Mesenteric fat pad (tissue), 1 donor: ENCODE data around the gene PRDM2. TPM values are rescaled to one million over a fixed set of nuclear protein-coding genes. Genes with fewer than 3 reads are reported as not detected.

Experiments
- DNase-seq: peaks from one replicate; pipeline ENCODE4 v3.0.0-alpha.2; 2020; ENCODE audit warnings: low spot score
- total RNA-seq: library from RNA; stranded (reverse); fragmentation: NEBNext Ultra II Directional; extraction: Animal tissue kit (Norgen Biotek cat#: 25700); gene quantifications from one replicate; pipeline ENCODE4 v1.2.1, GENCODE V29; 2021
- donor health status: DM: yes; HTN: yes; CAD: no.

The PRDM2 gene
- total RNA-seq, 1 donor from 2014 or later, result 38.1 TPM

DNA sequence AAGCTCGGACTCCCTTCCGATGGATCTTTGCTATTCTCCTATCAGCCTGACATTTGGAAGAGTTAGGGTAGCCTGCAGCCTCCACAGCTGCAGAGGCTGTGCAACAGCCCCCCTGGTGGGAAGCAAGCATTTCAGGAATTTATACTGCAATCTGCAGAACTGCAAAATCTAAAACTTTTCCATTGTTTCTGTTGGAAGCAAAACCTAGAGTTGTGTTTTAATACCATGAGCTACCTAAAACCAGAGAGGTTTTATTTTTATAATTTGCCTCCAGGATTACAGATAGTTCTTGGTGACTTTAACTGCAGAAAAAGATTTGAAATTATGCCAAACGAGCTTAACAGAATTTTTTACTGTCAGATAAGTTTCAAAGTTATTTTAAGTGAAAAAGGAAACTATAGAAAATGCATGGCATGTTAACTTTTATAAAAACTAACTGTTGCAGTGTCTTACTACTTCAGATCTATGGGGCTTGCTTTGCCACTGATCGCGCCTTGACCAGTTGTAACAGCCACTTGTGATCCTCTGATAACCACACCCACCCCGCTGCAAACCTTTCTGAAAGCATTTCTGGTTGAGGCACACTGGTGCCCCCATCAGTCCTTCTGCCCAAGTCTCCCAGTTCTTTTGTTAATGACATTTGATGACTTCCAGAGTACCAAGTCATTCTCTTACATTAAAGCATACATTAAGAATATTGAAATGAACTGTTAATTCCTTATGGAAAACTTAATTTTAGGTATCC is 64.8 kb downstream of the PRDM2 start:
- DNase-seq, result no peak

DNA sequence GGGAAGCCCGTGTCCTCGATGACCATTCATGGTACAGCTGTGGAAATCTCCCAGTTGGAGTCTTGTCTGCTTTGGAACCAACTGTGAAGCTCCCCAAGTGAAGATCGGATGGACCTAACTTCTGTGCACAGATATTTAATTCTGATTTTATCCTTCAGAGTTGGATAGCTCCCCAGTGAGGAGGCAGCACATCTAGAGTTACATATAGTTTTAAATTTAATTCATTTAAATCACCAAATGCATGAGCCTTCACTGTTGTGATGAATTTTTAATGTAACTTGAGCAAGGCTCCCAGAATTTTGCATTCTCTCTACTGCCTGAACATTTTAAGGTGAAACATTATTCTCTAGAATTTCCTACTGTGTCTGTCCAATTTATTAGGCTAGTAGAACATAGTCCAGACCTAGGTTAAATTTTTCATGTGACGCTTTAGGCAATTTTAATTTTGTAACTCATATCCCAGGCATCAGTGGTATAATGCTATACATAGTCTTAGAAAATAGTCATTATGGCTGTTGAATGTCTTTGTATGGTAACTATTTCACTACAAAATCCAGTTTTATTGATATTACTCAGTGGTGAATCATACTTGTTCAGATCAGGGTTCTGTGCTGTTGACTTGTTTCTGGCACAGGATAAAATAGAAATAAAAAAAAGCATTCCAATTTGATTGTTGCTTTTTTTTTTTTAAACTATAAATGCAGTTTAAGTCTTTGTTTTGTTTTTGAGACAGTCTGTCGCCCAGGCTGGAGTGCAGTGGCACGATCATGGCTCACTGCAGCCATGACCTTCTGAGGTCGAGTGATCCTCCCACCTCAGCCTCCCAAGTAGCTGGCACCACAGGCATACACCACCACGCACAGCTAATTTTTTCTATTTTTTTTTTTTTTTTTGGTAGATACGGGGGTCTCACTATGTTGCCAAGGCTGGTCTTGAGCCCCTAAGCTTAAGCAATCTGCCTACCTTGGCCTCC is 66.9 kb downstream of the PRDM2 start:
- DNase-seq, result no peak

DNA sequence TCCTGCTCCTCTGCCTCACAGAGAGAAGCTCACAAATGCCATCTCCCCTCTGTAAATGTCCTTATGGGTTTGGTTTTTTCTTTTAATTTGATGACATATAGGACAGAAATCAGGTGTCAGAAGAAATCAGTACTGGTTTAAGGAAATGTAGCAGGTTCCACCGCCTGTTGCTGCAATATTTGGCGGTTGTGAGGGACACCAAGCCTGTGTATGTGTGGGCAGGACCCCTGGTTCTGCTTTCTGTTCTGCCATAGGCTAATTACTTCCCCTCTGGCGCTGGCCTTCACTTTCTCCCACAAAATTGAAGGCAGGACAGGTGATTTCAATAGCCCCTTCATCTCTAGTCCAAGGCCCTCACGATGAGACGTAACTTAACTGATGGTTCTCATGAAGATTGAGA is 69.2 kb downstream of the PRDM2 start:
- DNase-seq, result no peak

- DNase-seq, result no peak
Measured at GRCh38 chr1:13769830-13770229, 69.8 kb downstream of the PRDM2 start.

- no peak for DNase-seq
Measured at GRCh38 chr1:13770743-13771142, 70.8 kb downstream of the PRDM2 start.

GRCh38 chr1:13771745-13772144 is 71.8 kb downstream of the PRDM2 start:
- DNase-seq, result no peak

DNA sequence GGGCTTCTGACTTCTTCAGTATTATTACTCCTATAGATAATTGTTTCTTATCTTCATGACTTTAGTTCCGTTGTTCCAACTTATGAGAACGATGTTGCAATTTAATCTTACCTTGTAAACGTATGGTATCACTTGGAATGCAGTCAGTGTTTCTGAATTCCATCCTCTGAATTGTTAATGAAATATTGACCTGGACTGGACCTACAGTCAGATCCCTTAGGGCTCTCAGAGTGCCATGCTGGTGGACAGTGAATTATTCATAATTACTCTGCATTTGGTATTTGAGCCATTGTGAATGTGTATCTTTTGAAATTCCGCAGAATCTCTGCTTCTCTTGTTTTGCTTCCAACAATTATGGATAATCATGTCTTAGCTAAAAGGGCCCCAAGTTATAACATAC is 72.3 kb downstream of the PRDM2 start:
- no peak for DNase-seq

- no peak for DNase-seq
Measured at GRCh38 chr1:13774121-13774520, 74.1 kb downstream of the PRDM2 start.

GRCh38 chr1:13775459-13775858 is 75.5 kb downstream of the PRDM2 start:
- no peak for DNase-seq

DNA sequence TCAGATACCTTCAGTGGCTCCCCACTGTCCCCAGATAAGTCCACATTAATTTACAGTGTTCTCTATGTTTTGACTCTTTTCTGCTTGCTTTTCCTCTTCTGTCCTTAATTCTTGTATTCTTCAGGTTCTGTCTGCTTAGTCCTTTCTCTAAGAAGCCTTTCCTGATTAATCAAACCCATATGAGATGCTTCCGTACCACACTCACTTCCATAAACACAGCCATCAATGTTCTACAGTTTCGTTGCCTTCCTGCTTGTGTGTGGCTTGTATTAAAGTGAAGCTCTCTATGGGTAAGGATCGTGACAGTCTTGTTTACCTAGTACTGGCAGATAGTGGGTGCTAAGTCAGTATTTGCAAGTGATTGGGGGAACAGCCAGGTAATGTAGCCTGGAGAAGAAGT is 75.9 kb downstream of the PRDM2 start:
- DNase-seq, result no peak

- DNase-seq, result no peak
Measured at GRCh38 chr1:13778431-13778830, 78.4 kb downstream of the PRDM2 start.

DNA sequence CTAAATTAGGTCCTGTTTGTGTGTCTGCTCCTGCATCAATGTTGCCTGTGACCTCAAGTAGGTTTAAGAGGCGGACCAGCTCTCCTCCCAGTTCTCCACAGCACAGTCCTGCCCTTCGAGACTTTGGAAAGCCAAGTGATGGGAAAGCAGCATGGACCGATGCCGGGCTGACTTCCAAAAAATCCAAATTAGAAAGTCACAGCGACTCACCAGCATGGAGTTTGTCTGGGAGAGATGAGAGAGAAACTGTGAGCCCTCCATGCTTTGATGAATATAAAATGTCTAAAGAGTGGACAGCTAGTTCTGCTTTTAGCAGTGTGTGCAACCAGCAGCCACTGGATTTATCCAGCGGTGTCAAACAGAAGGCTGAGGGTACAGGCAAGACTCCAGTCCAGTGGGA is 79.9 kb downstream of the PRDM2 start:
- DNase-seq, result no peak

DNA sequence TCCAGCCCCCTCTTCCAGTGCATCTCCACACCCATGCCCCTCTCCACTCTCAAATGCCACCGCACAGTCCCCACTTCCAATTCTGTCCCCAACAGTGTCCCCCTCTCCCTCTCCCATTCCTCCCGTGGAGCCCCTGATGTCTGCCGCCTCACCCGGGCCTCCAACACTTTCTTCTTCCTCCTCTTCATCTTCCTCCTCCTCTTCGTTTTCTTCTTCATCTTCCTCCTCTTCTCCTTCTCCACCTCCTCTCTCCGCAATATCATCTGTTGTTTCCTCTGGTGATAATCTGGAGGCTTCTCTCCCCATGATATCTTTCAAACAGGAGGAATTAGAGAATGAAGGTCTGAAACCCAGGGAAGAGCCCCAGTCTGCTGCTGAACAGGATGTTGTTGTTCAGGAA is 80.8 kb downstream of the PRDM2 start:
- no peak for DNase-seq

GRCh38 chr1:13781228-13781627 is 81.2 kb downstream of the PRDM2 start:
- no peak for DNase-seq

DNA sequence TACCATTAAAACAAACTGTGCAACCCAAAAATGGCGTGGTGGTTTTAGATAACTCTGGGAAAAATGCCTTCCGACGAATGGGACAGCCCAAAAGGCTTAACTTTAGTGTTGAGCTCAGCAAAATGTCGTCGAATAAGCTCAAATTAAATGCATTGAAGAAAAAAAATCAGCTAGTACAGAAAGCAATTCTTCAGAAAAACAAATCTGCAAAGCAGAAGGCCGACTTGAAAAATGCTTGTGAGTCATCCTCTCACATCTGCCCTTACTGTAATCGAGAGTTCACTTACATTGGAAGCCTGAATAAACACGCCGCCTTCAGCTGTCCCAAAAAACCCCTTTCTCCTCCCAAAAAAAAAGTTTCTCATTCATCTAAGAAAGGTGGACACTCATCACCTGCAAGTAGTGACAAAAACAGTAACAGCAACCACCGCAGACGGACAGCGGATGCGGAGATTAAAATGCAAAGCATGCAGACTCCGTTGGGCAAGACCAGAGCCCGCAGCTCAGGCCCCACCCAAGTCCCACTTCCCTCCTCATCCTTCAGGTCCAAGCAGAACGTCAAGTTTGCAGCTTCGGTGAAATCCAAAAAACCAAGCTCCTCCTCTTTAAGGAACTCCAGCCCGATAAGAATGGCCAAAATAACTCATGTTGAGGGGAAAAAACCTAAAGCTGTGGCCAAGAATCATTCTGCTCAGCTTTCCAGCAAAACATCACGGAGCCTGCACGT is 82.1 kb downstream of the PRDM2 start:
- no peak for DNase-seq

GRCh38 chr1:13782634-13783360 is 82.8 kb downstream of the PRDM2 start:
- DNase-seq, result no peak

- DNase-seq, result no peak
Measured at GRCh38 chr1:13783551-13783950, 83.6 kb downstream of the PRDM2 start.

DNA sequence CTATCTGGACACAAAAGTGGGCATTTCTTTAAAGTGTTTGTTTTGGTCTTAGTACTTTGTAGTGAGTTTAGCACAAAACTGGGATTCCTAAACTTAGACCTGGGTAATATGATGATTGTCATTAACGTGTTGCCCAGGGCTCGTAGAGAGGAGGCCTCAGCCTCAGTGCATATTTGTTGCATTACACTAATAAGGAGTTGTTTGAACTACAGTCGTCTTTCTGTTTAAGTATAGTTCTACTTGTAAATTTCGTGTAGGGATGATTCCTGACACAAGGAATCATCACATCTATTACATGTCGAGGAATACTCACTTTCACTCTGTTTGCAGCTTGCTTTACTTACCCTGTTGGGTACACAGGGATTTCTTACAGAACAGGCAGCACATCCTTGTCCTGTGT is 85.0 kb downstream of the PRDM2 start:
- DNase-seq, result no peak

- DNase-seq, result no peak
Measured at GRCh38 chr1:13786541-13786940, 86.6 kb downstream of the PRDM2 start.

DNA sequence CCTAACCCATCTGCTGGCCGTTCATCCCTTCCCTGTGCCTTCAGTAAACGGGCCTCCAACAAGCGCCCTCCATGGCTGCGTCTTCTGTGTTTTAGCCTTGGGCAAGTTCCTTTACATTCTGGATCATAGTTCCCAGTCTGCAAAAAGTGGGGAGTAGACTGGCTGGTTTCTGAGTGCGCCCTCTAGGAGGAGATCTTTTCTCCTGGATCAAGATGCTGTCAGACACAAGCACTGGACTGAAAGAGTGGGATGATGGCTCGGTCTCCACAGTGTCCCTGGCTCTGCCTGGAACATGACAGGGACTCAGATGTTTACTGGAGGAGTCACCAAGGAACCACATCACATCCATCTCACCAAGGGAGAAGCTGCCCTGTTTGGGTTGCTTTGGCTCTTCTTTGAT is 88.8 kb downstream of the PRDM2 start:
- DNase-seq, result no peak
